A673 (cell line): ENCODE results near the gene TMEM263. TPM values are rescaled to one million over a fixed set of nuclear protein-coding genes. Genes with fewer than 3 reads are reported as not detected.

Experiments used
- BruUV-seq: library from RNA; stranded (reverse); fragments of 400-500 nt; replicated peaks from 2 replicates; lab custom pipeline; 2021; lab: Mats Ljungman, UMichigan
- CTCF ChIA-PET: fragments of 300-600 bp; sonication (Branson Sonifier 250); formaldehyde crosslinking; loops from one replicate; lab custom pipeline; 2022; ENCODE audit warnings: antibody characterized with exemption; lab: Charles Lee
- POLR2A ChIA-PET: fragments of 300-600 bp; sonication (Branson Sonifier 250); formaldehyde crosslinking; loops from one replicate; lab custom pipeline; 2022; ENCODE audit warnings: antibody characterized with exemption; ENCODE audit not compliant: low non-redundant PET; lab: Charles Lee
- DNase-seq: peaks from one replicate; pipeline ENCODE4 v3.0.0-alpha.2; 2015; ENCODE audit warnings: low spot score
- H3K27ac ChIP-seq: fragments of 200-600 bp; sonication (generic); 2 replicates; pipeline ENCODE4 v1.5.1; 2016; ENCODE audit warnings: mixed run types, low read depth, mild to moderate bottlenecking, mixed read lengths, antibody characterized with exemption, low read length; ENCODE audit not compliant: poor library complexity, severe bottlenecking
- H3K27me3 ChIP-seq: fragments of 200-600 bp; sonication (generic); replicated peaks from 2 replicates; pipeline ENCODE4 v1.6.1; 2017; ENCODE audit warnings: mixed run types, low read depth, mild to moderate bottlenecking, mixed read lengths, antibody characterized with exemption, low read length; ENCODE audit not compliant: insufficient read depth, poor library complexity
- H3K36me3 ChIP-seq: fragments of 200-600 bp; sonication (generic); 2 replicates; pipeline ENCODE4 v1.6.1; 2016; ENCODE audit warnings: mixed run types, mild to moderate bottlenecking, mixed read lengths, antibody characterized with exemption, low read length; ENCODE audit not compliant: insufficient read depth, poor library complexity, severe bottlenecking
- H3K4me1 ChIP-seq: fragments of 200-600 bp; sonication (generic); 2 replicates; pipeline ENCODE4 v1.6.1; 2017; ENCODE audit warnings: mixed run types, mild to moderate bottlenecking, mixed read lengths, antibody characterized with exemption, low read length; ENCODE audit not compliant: insufficient read depth, poor library complexity, severe bottlenecking
- H3K4me3 ChIP-seq: fragments of 200-600 bp; sonication (generic); 2 replicates; pipeline ENCODE4 v1.5.1; 2016; ENCODE audit warnings: low read depth, mixed run types, mild to moderate bottlenecking, mixed read lengths, low read length; ENCODE audit not compliant: poor library complexity, severe bottlenecking
- H3K9me3 ChIP-seq: fragments of 200-600 bp; sonication (generic); 2 replicates; pipeline ENCODE4 v1.6.1; 2016; ENCODE audit warnings: mixed run types, low read depth, mild to moderate bottlenecking, mixed read lengths, antibody characterized with exemption, low read length; ENCODE audit not compliant: poor library complexity, severe bottlenecking
- CTCF ChIP-seq: fragments of 300-800, 200-600 bp; sonication (generic); conservative IDR thresholded peaks from 2 replicates; pipeline ENCODE4 v1.5.1; 2017; ENCODE audit warnings: low read depth, mild to moderate bottlenecking, antibody characterized with exemption, low read length, moderate library complexity, mixed read lengths
- EZH2 ChIP-seq: fragments of 200-600 bp; sonication (generic); IDR thresholded peaks from 2 replicates; pipeline ENCODE4 v1.6.1; 2017; ENCODE audit warnings: borderline replicate concordance, low read depth, mild to moderate bottlenecking, mixed read lengths, antibody characterized with exemption, low read length; ENCODE audit not compliant: poor library complexity, severe bottlenecking
- intact Hi-C: fragments of 100-400 bp; cut with micrococcal nuclease; formaldehyde crosslinking; loops from one replicate; pipeline ENCODE4 v1.10.0; 2022; ENCODE audit not compliant: unreplicated experiment
- total RNA-seq: library from RNA; stranded (reverse); gene quantifications from 2 replicates; pipeline ENCODE4 v1.2.3, GENCODE V29; 2021

Gene TMEM263
- total RNA-seq, 1 experiment from 2014 or later = 32.3 TPM

DNA sequence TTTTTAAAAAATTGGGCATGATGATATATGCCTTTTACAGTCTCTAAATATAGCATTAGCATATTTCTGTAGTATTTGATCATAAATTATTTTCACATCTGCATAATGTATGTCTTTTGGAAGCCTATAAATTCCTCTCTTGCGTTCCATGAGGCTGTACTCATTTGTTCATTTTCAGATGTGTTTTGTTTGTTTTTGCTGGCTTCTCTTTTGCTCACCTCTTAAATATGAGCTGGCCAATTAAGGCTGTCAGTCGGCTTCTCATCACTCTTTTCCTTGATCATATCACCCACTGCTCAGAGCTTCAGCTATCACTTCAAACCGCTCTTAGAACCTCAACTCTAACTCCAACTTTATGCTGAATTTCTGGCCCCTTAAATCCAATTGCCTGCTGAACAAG is 6.6 kb downstream of the TMEM263 start:
- ChIA-PET POLR2A (no interaction called here), CTCF (no interaction called here)
- BruUV-seq = no TSS peak
- Histone ChIP-seq H3K4me3 (no peak overlapping the region), H3K36me3 (peaks cover 3% of the 10 kb centered on the region), H3K9me3 (no peaks in the 10 kb centered on the region), H3K27ac (no peak overlapping the region), H3K27me3 (no peaks in the 10 kb centered on the region), H3K4me1 (peaks cover 6% of the 10 kb centered on the region)
- no peak for DNase-seq
- intact Hi-C loops = no loop called here
- TF ChIP-seq EZH2 (no peak), CTCF (no peak)

- CTCF ChIA-PET = no interaction called here
- H3K9me3 ChIP-seq = no peaks in the 10 kb centered on the region
- DNase-seq = no peak
- POLR2A ChIA-PET = no interaction called here
- no peak overlapping the region for H3K27ac ChIP-seq
- H3K36me3 ChIP-seq = peaks cover 14% of the 10 kb centered on the region
- no TSS peak for BruUV-seq
- H3K4me1 ChIP-seq = no peaks in the 10 kb centered on the region
- H3K4me3 ChIP-seq = no peak overlapping the region
- H3K27me3 ChIP-seq = no peaks in the 10 kb centered on the region
- intact Hi-C loops = no loop called here
- TF ChIP-seq CTCF (no peak), EZH2 (no peak)
Measured at GRCh38 chr12:106964526-106964925, 8.8 kb downstream of the TMEM263 start.

GRCh38 chr12:106971065-106971464 is 15.4 kb downstream of the TMEM263 start:
- intact Hi-C loops = no loop called here
- ChIA-PET POLR2A (no interaction called here), CTCF (no interaction called here)
- DNase-seq = no peak
- Histone ChIP-seq H3K27me3 (no peaks in the 10 kb centered on the region), H3K27ac (no peak overlapping the region), H3K4me1 (no peaks in the 10 kb centered on the region), H3K9me3 (no peaks in the 10 kb centered on the region), H3K36me3 (peaks cover 24% of the 10 kb centered on the region), H3K4me3 (no peak overlapping the region)
- no peak for TF ChIP-seq CTCF
- no peak for TF ChIP-seq EZH2
- BruUV-seq = no TSS peak
